K562 (cell line): ENCODE data around the gene MYCBPAP. TPM values are rescaled to one million over a fixed set of nuclear protein-coding genes. Genes with fewer than 3 reads are reported as not detected.
A peak's percentile ranks its signal among the peaks of the same experiment; 100 is the strongest.

ENCODE experiments used
- ATAC-seq: fragments of 200-7000 bp; cut with Tn5 transposase; 3 replicates; pipeline ENCODE4 v1.9.1; 2020; ENCODE audit warnings: moderate library complexity
- BruUV-seq: library from RNA; stranded (reverse); fragments of 400-500 nt; replicated peaks from 2 replicates; lab custom pipeline; 2021; lab: Mats Ljungman, UMichigan
- CTCF ChIA-PET: fragments of 300-600 bp; formaldehyde crosslinking; extraction: SDS; loops from one replicate; lab custom pipeline; 2021; ENCODE audit warnings: low intra/inter-chr PET ratio; lab: Yijun Ruan, JAX
- POLR2A ChIA-PET: fragments of 300-600, 350-650 bp; sonication (Branson Sonifier 250); formaldehyde crosslinking; extraction: SDS; loops from one replicate; lab custom pipeline; 2021; ENCODE audit warnings: antibody characterized with exemption, inconsistent platforms; lab: Yijun Ruan, JAX
- DNase-seq, 4 experiments: peaks; one replicate each; pipeline versions ENCODE4 v3.0.0 to v3.0.0-alpha.2; 2011 to 2018; ENCODE audit warnings: low spot score in 3 of 4, mixed read lengths in 3 of 4; ENCODE audit errors: extremely low read depth in 1 of 4
- FAIRE-seq: peaks from 2 replicates; lab custom pipeline; 2011; peaks lifted over from hg19 to GRCh38; lab: Jason Lieb, UNC
- H2AFZ ChIP-seq: 2 replicates; pipeline ENCODE4 v1.6.0; 2011; ENCODE audit warnings: low read depth, low read length, control low read depth, inconsistent platforms
- H3K27ac ChIP-seq: fragments of 200-600 bp; 3 replicates; pipeline ENCODE4 v1.8.0; 2011; ENCODE audit warnings: low read depth, mild to moderate bottlenecking, control low read depth, inconsistent platforms, low read length, moderate library complexity, mixed read lengths; ENCODE audit errors: extremely low read depth
- H3K27me3 ChIP-seq, 2 experiments: fragments of 300-600 bp in 1 of 2; 2 replicates in 1 of 2; 3 replicates in 1 of 2; pipeline versions ENCODE4 v1.6.0 to v1.8.0; 2011; ENCODE audit warnings: inconsistent platforms in 2 of 2, low read length in 2 of 2, mild to moderate bottlenecking in 1 of 2, mixed read lengths in 1 of 2, moderate library complexity in 1 of 2; ENCODE audit not compliant: control insufficient read depth in 2 of 2, insufficient read depth in 2 of 2
- H3K36me3 ChIP-seq: fragments of 300-600 bp; 3 replicates; pipeline ENCODE4 v1.8.0; 2011; ENCODE audit warnings: mild to moderate bottlenecking, low read length, inconsistent platforms; ENCODE audit not compliant: control insufficient read depth, insufficient read depth
- H3K4me1 ChIP-seq, 2 experiments: fragments of 200-600 bp in 1 of 2; replicated peaks in 1 of 2; 2 replicates in 1 of 2; 3 replicates in 1 of 2; pipeline versions ENCODE4 v1.5.1 to v1.8.0; 2011; ENCODE audit warnings: inconsistent platforms in 2 of 2, low read length in 2 of 2, mild to moderate bottlenecking in 1 of 2, mixed read lengths in 1 of 2, moderate library complexity in 1 of 2; ENCODE audit not compliant: control insufficient read depth in 2 of 2, insufficient read depth in 2 of 2
- H3K4me2 ChIP-seq: 2 replicates; pipeline ENCODE4 v1.6.1; 2011; ENCODE audit warnings: low read length, control low read depth, inconsistent platforms, mixed read lengths; ENCODE audit not compliant: insufficient read depth
- H3K4me3 ChIP-seq: fragments of 200-600 bp; sonication (generic), shearing (Covaris generic); 2 replicates; pipeline ENCODE4 v1.5.1; 2016; ENCODE audit warnings: control low read depth, inconsistent platforms
- H3K79me2 ChIP-seq: fragments of 200-600 bp; 3 replicates; pipeline ENCODE4 v1.8.0; 2011; ENCODE audit warnings: low read length, inconsistent platforms; ENCODE audit not compliant: control insufficient read depth, insufficient read depth
- H3K9ac ChIP-seq, 2 experiments: 2 replicates each; pipeline versions ENCODE4 v1.6.0 to v1.6.1; 2011; ENCODE audit warnings: low read depth in 2 of 2, low read length in 2 of 2, control low read depth in 1 of 2, inconsistent platforms in 1 of 2, mild to moderate bottlenecking in 1 of 2, mixed read lengths in 1 of 2; ENCODE audit not compliant: insufficient read depth in 1 of 2
- H3K9me1 ChIP-seq: one replicate; pipeline ENCODE4 v1.6.0; 2011; ENCODE audit warnings: inconsistent platforms, mild to moderate bottlenecking, low read length, moderate library complexity; ENCODE audit not compliant: control insufficient read depth, insufficient read depth
- H3K9me3 ChIP-seq: replicated peaks from 2 replicates; pipeline ENCODE4 v1.5.1; 2011; ENCODE audit warnings: low read depth, low read length, inconsistent platforms; ENCODE audit not compliant: control insufficient read depth, insufficient read depth
- H4K20me1 ChIP-seq: replicated peaks from 2 replicates; pipeline ENCODE4 v1.6.1; 2011; ENCODE audit warnings: low read length, inconsistent platforms, mixed read lengths; ENCODE audit not compliant: control insufficient read depth, insufficient read depth
- BCOR ChIP-seq: fragments of 450-650 bp; IDR thresholded peaks from 2 replicates; pipeline ENCODE4 v1.6.1; 2016
- HCFC1 ChIP-seq: IDR thresholded peaks from 2 replicates; pipeline ENCODE4 v1.6.1; 2012; ENCODE audit warnings: low read depth, low read length, improper control_type of control experiment
- HINFP ChIP-seq: fragments of 450-650 bp; conservative IDR thresholded peaks from 2 replicates; pipeline ENCODE4 v1.6.1; 2016; ENCODE audit warnings: missing genetic modification characterization, low read depth, mild to moderate bottlenecking, control low read depth, missing compliant biosample characterization
- MCM3 ChIP-seq: fragments of 450-650 bp; IDR thresholded peaks from 2 replicates; pipeline ENCODE4 v1.6.1; 2016
- MEF2A ChIP-seq: IDR thresholded peaks from 2 replicates; pipeline ENCODE4 v1.6.1; 2011; ENCODE audit warnings: low read depth, mild to moderate bottlenecking, low read length, moderate library complexity; ENCODE audit not compliant: control insufficient read depth
- PHTF2 ChIP-seq: fragments of 250-450 bp; sonication (Bioruptor Pico); IDR thresholded peaks from 2 replicates; pipeline ENCODE4 v1.5.0; 2021; ENCODE audit warnings: mild to moderate bottlenecking
- POLR3A ChIP-seq: IDR thresholded peaks from 2 replicates; pipeline ENCODE4 v1.6.1; 2011; ENCODE audit warnings: borderline replicate concordance, mild to moderate bottlenecking, moderate library complexity; ENCODE audit not compliant: insufficient read length, insufficient read depth; ENCODE audit errors: extremely low read depth
- SMC3 ChIP-seq: conservative IDR thresholded peaks from 2 replicates; pipeline ENCODE4 v1.6.1; 2011; ENCODE audit warnings: low read depth, low read length, improper control_type of control experiment; ENCODE audit not compliant: insufficient read depth
- SREBF2 ChIP-seq: sonication (generic); formaldehyde crosslinking; IDR thresholded peaks from 2 replicates; pipeline ENCODE4 v1.4.0; 2020; ENCODE audit warnings: mild to moderate bottlenecking, missing genetic modification reagents
- TEAD1 ChIP-seq, 2 experiments: fragments of 450-650 bp in 1 of 2; sonication (generic) in 1 of 2; formaldehyde crosslinking; IDR thresholded peaks; 2 replicates each; pipeline versions ENCODE4 v1.4.0 to v1.8.0; 2020 to 2022; ENCODE audit warnings: mild to moderate bottlenecking in 2 of 2, missing genetic modification reagents in 1 of 2
- ZNF121 ChIP-seq: sonication (generic); formaldehyde crosslinking; conservative IDR thresholded peaks from 2 replicates; pipeline ENCODE4 v1.8.0; 2022; ENCODE audit warnings: missing genetic modification reagents
- ZNF785 ChIP-seq: fragments of 250-450 bp; sonication (Bioruptor Pico); IDR thresholded peaks from 2 replicates; pipeline ENCODE4 v1.4.0; 2020; ENCODE audit warnings: mild to moderate bottlenecking
- WGBS: fragments of 100-300 bp; shearing (Covaris generic); methylation state at CpG from one replicate; pipeline ENCODE4 v1.1.6; 2016; ENCODE audit warnings: low coverage, mixed read lengths; ENCODE audit not compliant: insufficient coverage; ENCODE audit errors: missing lambda C conversion rate; 5-methylcytosine and 5-hydroxymethylcytosine counted together
- in situ Hi-C: fragments of 300-500 bp; cut with MboI; formaldehyde crosslinking; loops from 4 replicates; pipeline ENCODE4 v1.15.0; 2018; ENCODE audit warnings: inconsistent platforms, mixed read lengths
- intact Hi-C: fragments of 100-400 bp; cut with micrococcal nuclease; formaldehyde crosslinking; loops from 2 replicates; pipeline ENCODE4 v1.14.2; 2022
- polyA plus RNA-seq, 8 experiments: library from polyadenylated mRNA; depleted of rRNA in 4 of 8; stranded (reverse) in 5 of 8; unstranded in 3 of 8; fragments of >200 nt; fragmentation: Nextera tagmentation in 2 of 8; fragmentation: Illumina TruSeq in 1 of 8; extraction: Ambion mirVana in 2 of 8; extraction: Trizol in 1 of 8; gene quantifications; 2 replicates each; pipeline versions ENCODE4 v1.2.1 to v1.2.3, GENCODE V29; 2011 to 2014; ENCODE audit warnings: inconsistent platforms in 1 of 8, missing spikeins in 1 of 8
- total RNA-seq, 7 experiments: library from RNA; depleted of rRNA in 6 of 7; stranded (reverse); fragments of >200 nt in 6 of 7; fragmentation: Illumina TruSeq in 2 of 7; extraction: Trizol in 2 of 7; gene quantifications; 2 replicates each; pipeline versions ENCODE4 v1.2.1 to v1.2.3, GENCODE V29; 2011 to 2021; ENCODE audit warnings: low replicate concordance in 1 of 7
- TF ChIP-seq, protein P1 (sequence below): fragments of 250-450 bp; sonication (Bioruptor Pico); IDR thresholded peaks from 2 replicates; pipeline ENCODE4 v1.8.0; 2022; ENCODE audit warnings: moderate library complexity, mild to moderate bottlenecking, inconsistent platforms
- TF ChIP-seq, protein P2 (sequence below): fragments of 250-450 bp; sonication (Bioruptor Pico); IDR thresholded peaks from 2 replicates; pipeline ENCODE4 v1.8.0; 2022; ENCODE audit warnings: inconsistent platforms, mild to moderate bottlenecking, moderate library complexity, borderline replicate concordance
- TF ChIP-seq, protein P3 (sequence below): sonication (generic); formaldehyde crosslinking; IDR thresholded peaks from 2 replicates; pipeline ENCODE4 v1.8.0; 2022; ENCODE audit warnings: mild to moderate bottlenecking, missing genetic modification reagents, borderline replicate concordance
- TF ChIP-seq, protein P4 (sequence below): fragments of 250-450 bp; sonication (Bioruptor Pico); IDR thresholded peaks from 2 replicates; pipeline ENCODE4 v1.5.0; 2020; ENCODE audit warnings: mild to moderate bottlenecking

MYCBPAP gene
- total and polyA plus RNA-seq, 9 of the 15 experiments (the other 6 are each of a cell fraction or from before 2014, with no cell fraction given) = not detected

- Histone ChIP-seq H3K27me3 (peaks cover 2 to 64% of the 10 kb centered on the region in 2 experiments; a peak in 4 of 5 replicates), H3K36me3 (no peaks in the 10 kb centered on the region), H3K9me3 (no peaks in the 10 kb centered on the region), H3K4me2 (no peak overlapping the region), H3K27ac (no peak overlapping the region), H3K9ac (peak overlapping the region in 1 of 2 experiments; percentile 14; a peak in 1 of 4 replicates), H4K20me1 (peaks cover 11% of the 10 kb centered on the region; the same call in 1 of the 2 replicates), H3K4me3 (no peak overlapping the region), H3K4me1 (peaks cover 2 to 6% of the 10 kb centered on the region in 2 experiments; a peak in 2 of 5 replicates), H2AFZ (no peak overlapping the region), H3K9me1 (no peaks in the 10 kb centered on the region), H3K79me2 (no peaks in the 10 kb centered on the region)
- WGBS = 16% methylated on average over 14 of the region's 14 CpGs
- in situ Hi-C loops = no loop called here
- DNase-seq = no peak
- no peak for ATAC-seq
- ChIA-PET POLR2A (interaction anchor here (0.6 to 0.7 kb wide), 2 partner anchors 98 to 116 kb away, joined by 3 read pairs; partner anchors contain the start of gene XYLT2), CTCF (no interaction called here)
- FAIRE-seq = no peak
- intact Hi-C loops = no loop called here
- no TSS peak for BruUV-seq
- TF ChIP-seq PHTF2 = no peak
- TF ChIP-seq BCOR = no peak
- TF ChIP-seq, protein P1, sequence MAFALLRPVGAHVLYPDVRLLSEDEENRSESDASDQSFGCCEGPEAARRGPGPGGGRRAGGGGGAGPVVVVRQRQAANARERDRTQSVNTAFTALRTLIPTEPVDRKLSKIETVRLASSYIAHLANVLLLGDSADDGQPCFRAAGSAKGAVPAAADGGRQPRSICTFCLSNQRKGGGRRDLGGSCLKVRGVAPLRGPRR = no peak
- TF ChIP-seq, protein P2, sequence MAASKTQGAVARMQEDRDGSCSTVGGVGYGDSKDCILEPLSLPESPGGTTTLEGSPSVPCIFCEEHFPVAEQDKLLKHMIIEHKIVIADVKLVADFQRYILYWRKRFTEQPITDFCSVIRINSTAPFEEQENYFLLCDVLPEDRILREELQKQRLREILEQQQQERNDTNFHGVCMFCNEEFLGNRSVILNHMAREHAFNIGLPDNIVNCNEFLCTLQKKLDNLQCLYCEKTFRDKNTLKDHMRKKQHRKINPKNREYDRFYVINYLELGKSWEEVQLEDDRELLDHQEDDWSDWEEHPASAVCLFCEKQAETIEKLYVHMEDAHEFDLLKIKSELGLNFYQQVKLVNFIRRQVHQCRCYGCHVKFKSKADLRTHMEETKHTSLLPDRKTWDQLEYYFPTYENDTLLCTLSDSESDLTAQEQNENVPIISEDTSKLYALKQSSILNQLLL (CRISPR knock-in tag) = no peak
- TF ChIP-seq ZNF121 (CRISPR knock-in tag) = no peak
- TF ChIP-seq, protein P3, sequence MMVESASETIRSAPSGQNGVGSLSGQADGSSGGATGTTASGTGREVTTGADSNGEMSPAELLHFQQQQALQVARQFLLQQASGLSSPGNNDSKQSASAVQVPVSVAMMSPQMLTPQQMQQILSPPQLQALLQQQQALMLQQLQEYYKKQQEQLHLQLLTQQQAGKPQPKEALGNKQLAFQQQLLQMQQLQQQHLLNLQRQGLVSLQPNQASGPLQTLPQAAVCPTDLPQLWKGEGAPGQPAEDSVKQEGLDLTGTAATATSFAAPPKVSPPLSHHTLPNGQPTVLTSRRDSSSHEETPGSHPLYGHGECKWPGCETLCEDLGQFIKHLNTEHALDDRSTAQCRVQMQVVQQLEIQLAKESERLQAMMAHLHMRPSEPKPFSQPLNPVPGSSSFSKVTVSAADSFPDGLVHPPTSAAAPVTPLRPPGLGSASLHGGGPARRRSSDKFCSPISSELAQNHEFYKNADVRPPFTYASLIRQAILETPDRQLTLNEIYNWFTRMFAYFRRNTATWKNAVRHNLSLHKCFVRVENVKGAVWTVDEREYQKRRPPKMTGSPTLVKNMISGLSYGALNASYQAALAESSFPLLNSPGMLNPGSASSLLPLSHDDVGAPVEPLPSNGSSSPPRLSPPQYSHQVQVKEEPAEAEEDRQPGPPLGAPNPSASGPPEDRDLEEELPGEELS (CRISPR knock-in tag) = no peak
- no peak for TF ChIP-seq HINFP (tag)
- TF ChIP-seq ZNF785 (CRISPR knock-in tag) = no peak
- TF ChIP-seq POLR3A = no peak
- no peak for TF ChIP-seq SREBF2 (CRISPR knock-in tag)
- no peak for TF ChIP-seq MCM3
- TF ChIP-seq, protein P4, sequence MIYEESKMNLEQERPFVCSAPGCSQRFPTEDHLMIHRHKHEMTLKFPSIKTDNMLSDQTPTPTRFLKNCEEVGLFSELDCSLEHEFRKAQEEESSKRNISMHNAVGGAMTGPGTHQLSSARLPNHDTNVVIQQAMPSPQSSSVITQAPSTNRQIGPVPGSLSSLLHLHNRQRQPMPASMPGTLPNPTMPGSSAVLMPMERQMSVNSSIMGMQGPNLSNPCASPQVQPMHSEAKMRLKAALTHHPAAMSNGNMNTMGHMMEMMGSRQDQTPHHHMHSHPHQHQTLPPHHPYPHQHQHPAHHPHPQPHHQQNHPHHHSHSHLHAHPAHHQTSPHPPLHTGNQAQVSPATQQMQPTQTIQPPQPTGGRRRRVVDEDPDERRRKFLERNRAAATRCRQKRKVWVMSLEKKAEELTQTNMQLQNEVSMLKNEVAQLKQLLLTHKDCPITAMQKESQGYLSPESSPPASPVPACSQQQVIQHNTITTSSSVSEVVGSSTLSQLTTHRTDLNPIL (CRISPR knock-in tag) = no peak
- TF ChIP-seq HCFC1 = no peak
- no peak for TF ChIP-seq SMC3
- no peak for TF ChIP-seq TEAD1 (CRISPR knock-in tag; IDR thresholded peaks at IDR 0.05)
- TF ChIP-seq MEF2A = no peak
Observed at GRCh38 chr17:50461550-50462132, 46.6 kb upstream of the MYCBPAP start.
